HEK293 (cell line): ENCODE measurements around the gene PLEKHH3.
A peak's percentile ranks its signal among the peaks of the same experiment; 100 is the strongest.

Source experiments
- CTCF ChIA-PET: fragments of 350-600 bp; formaldehyde crosslinking; extraction: SDS; loops from one replicate; lab custom pipeline; 2021; ENCODE audit warnings: antibody characterized with exemption; lab: Yijun Ruan, JAX
- POLR2A ChIA-PET: fragments of 300-600 bp; formaldehyde crosslinking; extraction: SDS; loops from one replicate; lab custom pipeline; 2020; ENCODE audit warnings: antibody characterized with exemption, inconsistent platforms; lab: Yijun Ruan, JAX
- H3K27ac ChIP-seq: fragments of 200-500 bp; sonication (Bioruptor generic); 2 replicates; pipeline ENCODE4 v1.5.1; 2014; ENCODE audit warnings: low read depth, low read length, control low read depth, inconsistent platforms; ENCODE audit errors: extremely low read depth
- H3K36me3 ChIP-seq, 2 experiments: fragments of 200-500 bp in 1 of 2; sonication (Bioruptor generic) in 1 of 2; 1 replicate in 1 of 2; 2 replicates in 1 of 2; pipeline ENCODE4 v1.5.1; 2014 to 2017; ENCODE audit warnings: inconsistent platforms in 2 of 2, low read length in 2 of 2; ENCODE audit not compliant: control insufficient read depth in 2 of 2, insufficient read depth in 1 of 2
- H3K4me1 ChIP-seq: fragments of 200-500 bp; sonication (Bioruptor generic); 2 replicates; pipeline ENCODE4 v1.5.1; 2014; ENCODE audit warnings: mild to moderate bottlenecking, low read length, inconsistent platforms; ENCODE audit not compliant: control insufficient read depth, insufficient read depth
- H3K4me3 ChIP-seq: 2 replicates; pipeline ENCODE4 v1.5.1; 2011; ENCODE audit warnings: low read depth, mild to moderate bottlenecking, control low read depth, low read length, moderate library complexity
- H3K9me3 ChIP-seq: fragments of 200-500 bp; sonication (Bioruptor generic); 2 replicates; pipeline ENCODE4 v1.5.1; 2014; ENCODE audit warnings: low read depth, low read length, inconsistent platforms; ENCODE audit not compliant: control insufficient read depth, insufficient read depth
- BCL11B ChIP-seq: fragments of 450-650 bp; formaldehyde crosslinking; IDR thresholded peaks from 2 replicates; pipeline ENCODE4 v1.5.1; 2016; ENCODE audit warnings: low read depth, missing biosample characterization, missing genetic modification characterization
- CTCF ChIP-seq: fragments of 450-650 bp; formaldehyde crosslinking; IDR thresholded peaks from 2 replicates; pipeline ENCODE4 v1.5.1; 2016; ENCODE audit warnings: missing biosample characterization, missing genetic modification characterization
- GLIS1 ChIP-seq: fragments of 450-650 bp; formaldehyde crosslinking; IDR thresholded peaks from 2 replicates; pipeline ENCODE4 v1.5.1; 2016; ENCODE audit warnings: missing biosample characterization, missing genetic modification characterization
- HOXD13 ChIP-seq: sonication (generic); formaldehyde crosslinking; IDR thresholded peaks from 2 replicates; pipeline ENCODE4 v1.8.0; 2022; ENCODE audit warnings: missing genetic modification reagents, borderline replicate concordance
- PATZ1 ChIP-seq: fragments of 450-650 bp; formaldehyde crosslinking; IDR thresholded peaks from 2 replicates; pipeline ENCODE4 v1.5.1; 2016; ENCODE audit warnings: missing biosample characterization, missing genetic modification characterization
- SCRT2 ChIP-seq: fragments of 450-650 bp; formaldehyde crosslinking; IDR thresholded peaks from 2 replicates; pipeline ENCODE4 v1.5.1; 2016; ENCODE audit warnings: missing biosample characterization, missing genetic modification characterization
- SP2 ChIP-seq: fragments of 450-650 bp; formaldehyde crosslinking; IDR thresholded peaks from 2 replicates; pipeline ENCODE4 v1.5.1; 2016; ENCODE audit warnings: missing biosample characterization, missing genetic modification characterization
- TRIM28 ChIP-seq: IDR thresholded peaks from 2 replicates; pipeline ENCODE4 v1.6.1; 2011; ENCODE audit warnings: low read length, control low read depth, borderline replicate concordance
- YY1 ChIP-seq: fragments of 450-650 bp; formaldehyde crosslinking; IDR thresholded peaks from 2 replicates; pipeline ENCODE4 v1.5.1; 2018; ENCODE audit warnings: missing biosample characterization, missing genetic modification characterization
- ZBTB21 ChIP-seq: fragments of 450-650 bp; formaldehyde crosslinking; IDR thresholded peaks from 2 replicates; pipeline ENCODE4 v1.5.1; 2017; ENCODE audit warnings: missing biosample characterization, missing genetic modification characterization
- ZBTB8A ChIP-seq: fragments of 450-650 bp; formaldehyde crosslinking; IDR thresholded peaks from 2 replicates; pipeline ENCODE4 v1.5.1; 2016; ENCODE audit warnings: missing biosample characterization, missing genetic modification characterization
- ZFP69B ChIP-seq: fragments of 450-650 bp; formaldehyde crosslinking; IDR thresholded peaks from 2 replicates; pipeline ENCODE4 v1.5.1; 2016; ENCODE audit warnings: missing biosample characterization, missing genetic modification characterization
- ZNF155 ChIP-seq: fragments of 450-650 bp; formaldehyde crosslinking; IDR thresholded peaks from 2 replicates; pipeline ENCODE4 v1.5.1; 2016; ENCODE audit warnings: missing biosample characterization, missing genetic modification characterization
- ZNF692 ChIP-seq: fragments of 450-650 bp; formaldehyde crosslinking; IDR thresholded peaks from 2 replicates; pipeline ENCODE4 v1.5.1; 2016; ENCODE audit warnings: missing biosample characterization, missing genetic modification characterization
- TF ChIP-seq, protein P1 (sequence below): fragments of 450-650 bp; formaldehyde crosslinking; IDR thresholded peaks from 2 replicates; pipeline ENCODE4 v1.5.1; 2016; ENCODE audit warnings: missing biosample characterization, missing genetic modification characterization
- TF ChIP-seq, protein P2 (sequence below): fragments of 450-650 bp; formaldehyde crosslinking; IDR thresholded peaks from 2 replicates; pipeline ENCODE4 v1.5.1; 2016; ENCODE audit warnings: missing biosample characterization, missing genetic modification characterization
- TF ChIP-seq, protein P3 (sequence below): fragments of 450-650 bp; formaldehyde crosslinking; conservative IDR thresholded peaks from 2 replicates; pipeline ENCODE4 v1.5.1; 2016; ENCODE audit warnings: low read depth, missing biosample characterization, missing genetic modification characterization
- TF ChIP-seq, protein P4 (sequence below): fragments of 450-650 bp; formaldehyde crosslinking; IDR thresholded peaks from 2 replicates; pipeline ENCODE4 v1.5.1; 2016; ENCODE audit warnings: missing biosample characterization, missing genetic modification characterization

PLEKHH3 gene

DNA sequence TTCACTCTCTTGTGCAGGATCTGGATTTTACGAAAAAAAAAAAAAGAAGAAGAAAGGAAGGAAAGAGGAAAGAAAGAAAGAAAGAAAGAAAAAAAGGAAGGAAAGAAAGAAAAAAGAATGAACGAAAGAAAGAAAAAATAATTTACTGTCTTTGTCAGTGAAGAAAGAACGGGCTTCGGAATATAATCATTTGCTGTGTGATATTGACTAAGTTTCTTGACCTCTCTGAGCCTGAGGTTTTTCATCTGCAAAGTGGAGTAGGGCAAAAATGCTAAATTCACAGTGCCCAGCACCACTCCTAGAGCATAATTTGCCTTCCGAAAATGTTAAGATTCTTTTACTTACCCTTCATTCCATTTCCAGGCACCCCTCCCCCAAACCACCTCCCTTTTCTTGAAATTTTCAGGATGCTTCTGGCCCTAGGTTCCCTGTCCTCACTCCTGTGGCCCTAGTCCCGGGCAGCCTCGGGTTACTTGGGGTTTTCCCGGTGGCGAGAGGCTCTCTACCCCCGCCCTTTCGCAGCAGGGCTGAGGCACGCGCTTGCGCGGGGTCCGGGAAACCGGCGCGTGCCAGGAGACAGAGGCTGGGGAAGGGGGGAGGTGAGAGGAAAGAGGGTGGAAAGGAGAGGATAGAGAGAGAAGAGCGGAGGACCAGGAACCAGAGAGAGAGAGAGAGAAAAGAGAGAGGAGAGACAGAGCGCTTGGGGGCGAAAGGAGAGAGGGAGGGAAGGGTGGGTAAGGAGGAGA is 5.4 kb upstream of the PLEKHH3 start, which contains the start of gene CNTNAP1 (continued):
- TF ChIP-seq, protein P1, sequence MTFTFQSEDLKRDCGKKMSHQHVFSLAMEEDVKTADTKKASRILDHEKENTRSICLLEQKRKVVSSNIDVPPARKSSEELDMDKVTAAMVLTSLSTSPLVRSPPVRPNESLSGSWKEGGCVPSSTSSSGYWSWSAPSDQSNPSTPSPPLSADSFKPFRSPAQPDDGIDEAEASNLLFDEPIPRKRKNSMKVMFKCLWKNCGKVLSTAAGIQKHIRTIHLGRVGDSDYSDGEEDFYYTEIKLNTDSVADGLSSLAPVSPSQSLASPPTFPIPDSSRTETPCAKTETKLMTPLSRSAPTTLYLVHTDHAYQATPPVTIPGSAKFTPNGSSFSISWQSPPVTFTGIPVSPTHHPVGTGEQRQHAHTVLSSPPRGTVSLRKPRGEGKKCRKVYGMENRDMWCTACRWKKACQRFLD = no peak
- TF ChIP-seq, protein P2, sequence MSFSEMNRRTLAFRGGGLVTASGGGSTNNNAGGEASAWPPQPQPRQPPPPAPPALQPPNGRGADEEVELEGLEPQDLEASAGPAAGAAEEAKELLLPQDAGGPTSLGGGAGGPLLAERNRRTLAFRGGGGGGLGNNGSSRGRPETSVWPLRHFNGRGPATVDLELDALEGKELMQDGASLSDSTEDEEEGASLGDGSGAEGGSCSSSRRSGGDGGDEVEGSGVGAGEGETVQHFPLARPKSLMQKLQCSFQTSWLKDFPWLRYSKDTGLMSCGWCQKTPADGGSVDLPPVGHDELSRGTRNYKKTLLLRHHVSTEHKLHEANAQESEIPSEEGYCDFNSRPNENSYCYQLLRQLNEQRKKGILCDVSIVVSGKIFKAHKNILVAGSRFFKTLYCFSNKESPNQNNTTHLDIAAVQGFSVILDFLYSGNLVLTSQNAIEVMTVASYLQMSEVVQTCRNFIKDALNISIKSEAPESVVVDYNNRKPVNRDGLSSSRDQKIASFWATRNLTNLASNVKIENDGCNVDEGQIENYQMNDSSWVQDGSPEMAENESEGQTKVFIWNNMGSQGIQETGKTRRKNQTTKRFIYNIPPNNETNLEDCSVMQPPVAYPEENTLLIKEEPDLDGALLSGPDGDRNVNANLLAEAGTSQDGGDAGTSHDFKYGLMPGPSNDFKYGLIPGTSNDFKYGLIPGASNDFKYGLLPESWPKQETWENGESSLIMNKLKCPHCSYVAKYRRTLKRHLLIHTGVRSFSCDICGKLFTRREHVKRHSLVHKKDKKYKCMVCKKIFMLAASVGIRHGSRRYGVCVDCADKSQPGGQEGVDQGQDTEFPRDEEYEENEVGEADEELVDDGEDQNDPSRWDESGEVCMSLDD (tag by site-specific recombination) = peak; percentile 56; the same call in 1 of the 2 replicates
- TF ChIP-seq SCRT2 (tag by site-specific recombination) (no peak), ZBTB8A (tag by site-specific recombination) (peak; percentile 77), BCL11B (tag by site-specific recombination) (0 out of 2 replicates have a peak, but pooled peaks have one; percentile 49), PATZ1 (peak; percentile 95), ZFP69B (tag by site-specific recombination) (peak; percentile 88; the same call in 1 of the 2 replicates), ZBTB21 (peak; percentile 27; the same call in 1 of the 2 replicates)
- TF ChIP-seq, protein P3, sequence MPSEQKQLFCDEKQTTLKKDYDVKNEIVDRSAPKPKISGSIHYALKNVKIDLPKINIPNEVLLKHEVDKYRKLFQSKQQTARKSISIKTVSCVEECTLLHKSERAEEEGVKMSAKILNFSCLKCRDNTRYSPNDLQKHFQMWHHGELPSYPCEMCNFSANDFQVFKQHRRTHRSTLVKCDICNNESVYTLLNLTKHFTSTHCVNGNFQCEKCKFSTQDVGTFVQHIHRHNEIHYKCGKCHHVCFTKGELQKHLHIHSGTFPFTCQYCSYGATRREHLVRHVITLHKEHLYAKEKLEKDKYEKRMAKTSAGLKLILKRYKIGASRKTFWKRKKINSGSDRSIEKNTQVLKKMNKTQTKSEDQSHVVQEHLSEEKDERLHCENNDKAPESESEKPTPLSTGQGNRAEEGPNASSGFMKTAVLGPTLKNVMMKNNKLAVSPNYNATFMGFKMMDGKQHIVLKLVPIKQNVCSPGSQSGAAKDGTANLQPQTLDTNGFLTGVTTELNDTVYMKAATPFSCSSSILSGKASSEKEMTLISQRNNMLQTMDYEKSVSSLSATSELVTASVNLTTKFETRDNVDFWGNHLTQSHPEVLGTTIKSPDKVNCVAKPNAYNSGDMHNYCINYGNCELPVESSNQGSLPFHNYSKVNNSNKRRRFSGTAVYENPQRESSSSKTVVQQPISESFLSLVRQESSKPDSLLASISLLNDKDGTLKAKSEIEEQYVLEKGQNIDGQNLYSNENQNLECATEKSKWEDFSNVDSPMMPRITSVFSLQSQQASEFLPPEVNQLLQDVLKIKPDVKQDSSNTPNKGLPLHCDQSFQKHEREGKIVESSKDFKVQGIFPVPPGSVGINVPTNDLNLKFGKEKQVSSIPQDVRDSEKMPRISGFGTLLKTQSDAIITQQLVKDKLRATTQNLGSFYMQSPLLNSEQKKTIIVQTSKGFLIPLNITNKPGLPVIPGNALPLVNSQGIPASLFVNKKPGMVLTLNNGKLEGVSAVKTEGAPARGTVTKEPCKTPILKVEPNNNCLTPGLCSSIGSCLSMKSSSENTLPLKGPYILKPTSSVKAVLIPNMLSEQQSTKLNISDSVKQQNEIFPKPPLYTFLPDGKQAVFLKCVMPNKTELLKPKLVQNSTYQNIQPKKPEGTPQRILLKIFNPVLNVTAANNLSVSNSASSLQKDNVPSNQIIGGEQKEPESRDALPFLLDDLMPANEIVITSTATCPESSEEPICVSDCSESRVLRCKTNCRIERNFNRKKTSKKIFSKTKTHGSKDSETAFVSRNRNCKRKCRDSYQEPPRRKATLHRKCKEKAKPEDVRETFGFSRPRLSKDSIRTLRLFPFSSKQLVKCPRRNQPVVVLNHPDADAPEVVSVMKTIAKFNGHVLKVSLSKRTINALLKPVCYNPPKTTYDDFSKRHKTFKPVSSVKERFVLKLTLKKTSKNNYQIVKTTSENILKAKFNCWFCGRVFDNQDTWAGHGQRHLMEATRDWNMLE (tag by site-specific recombination) = no peak
- TF ChIP-seq, protein P4, sequence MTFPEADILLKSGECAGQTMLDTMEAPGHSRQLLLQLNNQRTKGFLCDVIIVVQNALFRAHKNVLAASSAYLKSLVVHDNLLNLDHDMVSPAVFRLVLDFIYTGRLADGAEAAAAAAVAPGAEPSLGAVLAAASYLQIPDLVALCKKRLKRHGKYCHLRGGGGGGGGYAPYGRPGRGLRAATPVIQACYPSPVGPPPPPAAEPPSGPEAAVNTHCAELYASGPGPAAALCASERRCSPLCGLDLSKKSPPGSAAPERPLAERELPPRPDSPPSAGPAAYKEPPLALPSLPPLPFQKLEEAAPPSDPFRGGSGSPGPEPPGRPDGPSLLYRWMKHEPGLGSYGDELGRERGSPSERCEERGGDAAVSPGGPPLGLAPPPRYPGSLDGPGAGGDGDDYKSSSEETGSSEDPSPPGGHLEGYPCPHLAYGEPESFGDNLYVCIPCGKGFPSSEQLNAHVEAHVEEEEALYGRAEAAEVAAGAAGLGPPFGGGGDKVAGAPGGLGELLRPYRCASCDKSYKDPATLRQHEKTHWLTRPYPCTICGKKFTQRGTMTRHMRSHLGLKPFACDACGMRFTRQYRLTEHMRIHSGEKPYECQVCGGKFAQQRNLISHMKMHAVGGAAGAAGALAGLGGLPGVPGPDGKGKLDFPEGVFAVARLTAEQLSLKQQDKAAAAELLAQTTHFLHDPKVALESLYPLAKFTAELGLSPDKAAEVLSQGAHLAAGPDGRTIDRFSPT (tag by site-specific recombination) = peak; percentile 52

- ChIA-PET CTCF (interaction anchor here (0.6 to 3.2 kb wide), 23 partner anchors 9 to 478 kb away, joined by 3 to 53 read pairs (median 5); partner anchors contain the start of genes BECN1, PSMC3IP, RETREG3 and TUBG1), POLR2A (interaction anchor here (0.5 to 6.1 kb wide), 5 partner anchors 12 to 153 kb away, joined by 3 to 56 read pairs (median 5); partner anchors contain the start of genes PSME3, RETREG3 and TUBG1)
- Histone ChIP-seq H3K9me3 (no peaks in the 10 kb centered on the region), H3K36me3 (peaks cover 0 to 5% of the 10 kb centered on the region in 2 experiments; a peak in 1 of 3 replicates), H3K4me3 (no peak overlapping the region), H3K4me1 (peaks cover 23% of the 10 kb centered on the region), H3K27ac (no peak overlapping the region; the same call in 1 of the 2 replicates)
- TF ChIP-seq ZNF692 = no peak
- no peak for TF ChIP-seq TRIM28
- no peak for TF ChIP-seq ZNF155 (tag by site-specific recombination)
- TF ChIP-seq YY1 (tag by site-specific recombination) = no peak
- TF ChIP-seq GLIS1 (tag by site-specific recombination) = no peak
- TF ChIP-seq SP2 = peak; percentile 56
- TF ChIP-seq CTCF (tag by site-specific recombination) = no peak
- TF ChIP-seq SCRT2 (tag by site-specific recombination) = peak; percentile 8
- no peak for TF ChIP-seq HOXD13
Measured at GRCh38 chr17:42680331-42680808, 3.6 kb upstream of the PLEKHH3 start.
